Posterior cingulate gyrus (tissue), 11 donors: ENCODE data around the gene MORN3.
A peak's percentile ranks its signal among the peaks of the same experiment; 100 is the strongest.
"Not testable (repeated sequence)": the region's sequence is repeated elsewhere in the genome, so short reads cannot be mapped to it uniquely, and the experiment has no call there.

Source experiments
- DNase-seq, 10 donors: peaks; one replicate each; pipeline versions ENCODE4 v3.0.0 to v3.0.0-alpha.2; 2020 to 2021; ENCODE audit warnings: mixed read lengths in 3 of 10
- intact Hi-C: fragments of 100-400 bp; cut with DNase I; formaldehyde crosslinking; loops from one replicate; pipeline ENCODE4 v1.15.1; 2023

The MORN3 gene

GRCh38 chr12:121669521-121669900, at the start of gene MORN3:
TSS of gene MORN3 (minus strand) at chr12:121669654. CDS start at chr12:121669483, 171 bp downstream.
- DNase-seq, result no peak
- intact Hi-C loops, result no loop called here

GRCh38 chr12:121718653-121719239, 49.3 kb upstream of the MORN3 start:
- DNase-seq, result peak in 2 of 10 donors; percentile 21 to 27
- intact Hi-C loops, result no loop called here

- peak in 1 of 10 donors; percentile 23 for DNase-seq
- intact Hi-C loops, result no loop called here
Measured at GRCh38 chr12:121717041-121717699, 47.7 kb upstream of the MORN3 start.

- intact Hi-C loops, result no loop called here
- peak in 1 of 10 donors; percentile 5 for DNase-seq
Measured at GRCh38 chr12:121715862-121716435, 46.5 kb upstream of the MORN3 start.

- intact Hi-C loops, result not testable (repeated sequence)
- DNase-seq, result peak in 1 of 10 donors; percentile 21
Measured at GRCh38 chr12:121715055-121715454, 45.6 kb upstream of the MORN3 start.

- intact Hi-C loops, result no loop called here
- no peak for DNase-seq
Measured at GRCh38 chr12:121713793-121714192, 44.3 kb upstream of the MORN3 start.

GRCh38 chr12:121713257-121713777, 43.9 kb upstream of the MORN3 start:
- DNase-seq, result peak in 2 of 10 donors; percentile 11 to 47
- intact Hi-C loops, result no loop called here

GRCh38 chr12:121712461-121713256, 43.2 kb upstream of the MORN3 start, which contains the start of gene TMEM120B:
TSS of gene TMEM120B (plus strand) at chr12:121712752. CDS start at chr12:121712896, 144 bp downstream.
- intact Hi-C loops, result no loop called here

GRCh38 chr12:121712190-121712460, 42.7 kb upstream of the MORN3 start:
- DNase-seq, result peak in 3 of 10 donors; percentile 10 to 48 (median 21)
- intact Hi-C loops, result no loop called here

More at GRCh38 chr12:121712461-121713256, 43.2 kb upstream of the MORN3 start, which contains the start of gene TMEM120B:
- DNase-seq, result peak; percentile 76 to 98 (median 86)

- peak in 2 of 10 donors; percentile 37 to 40 for DNase-seq
- intact Hi-C loops, result no loop called here
Measured at GRCh38 chr12:121711361-121712189, 42.1 kb upstream of the MORN3 start.

GRCh38 chr12:121709478-121709961, 40.1 kb upstream of the MORN3 start:
- intact Hi-C loops, result no loop called here
- DNase-seq, result peak in 1 of 10 donors; percentile 20

GRCh38 chr12:121709064-121709424, 39.6 kb upstream of the MORN3 start:
- DNase-seq, result peak in 1 of 10 donors; percentile 7
- intact Hi-C loops, result not testable (repeated sequence)

GRCh38 chr12:121708313-121709063, 39.0 kb upstream of the MORN3 start:
- DNase-seq, result no peak
- intact Hi-C loops, result no loop called here

- DNase-seq, result no peak
- intact Hi-C loops, result no loop called here
Measured at GRCh38 chr12:121705514-121705913, 36.1 kb upstream of the MORN3 start.

GRCh38 chr12:121702944-121703343, 33.5 kb upstream of the MORN3 start:
- intact Hi-C loops, result no loop called here
- peak in 3 of 10 donors; percentile 52 to 61 (median 60) for DNase-seq

GRCh38 chr12:121701667-121702277, 32.3 kb upstream of the MORN3 start:
- DNase-seq, result peak in 3 of 10 donors; percentile 3 to 9 (median 4)
- intact Hi-C loops, result no loop called here

- peak in 3 of 10 donors; percentile 7 to 10 (median 8) for DNase-seq
- intact Hi-C loops, result loop anchor here (1.0 to 5.0 kb wide), 3 partner anchors 75 to 189 kb away; partner anchors contain the start of gene PSMD9
Measured at GRCh38 chr12:121697861-121698260, 28.4 kb upstream of the MORN3 start.

GRCh38 chr12:121697093-121697698, 27.7 kb upstream of the MORN3 start:
- intact Hi-C loops, result loop anchor here (1.0 to 5.0 kb wide), 3 partner anchors 76 to 190 kb away; partner anchors contain the start of gene PSMD9
- DNase-seq, result peak in 2 of 10 donors; percentile 38 to 39
